Stimulated activated CD8-positive, alpha-beta memory T cell treated with anti-CD3 and anti-CD28 coated beads, Interleukin-4, amount 100 ng/mL, for 48 hours (primary cell): ENCODE results near the gene PCNT.

Experiments
- DNase-seq: peaks from one replicate; pipeline ENCODE4 v3.0.0-alpha.2; 2020

Gene PCNT

DNA sequence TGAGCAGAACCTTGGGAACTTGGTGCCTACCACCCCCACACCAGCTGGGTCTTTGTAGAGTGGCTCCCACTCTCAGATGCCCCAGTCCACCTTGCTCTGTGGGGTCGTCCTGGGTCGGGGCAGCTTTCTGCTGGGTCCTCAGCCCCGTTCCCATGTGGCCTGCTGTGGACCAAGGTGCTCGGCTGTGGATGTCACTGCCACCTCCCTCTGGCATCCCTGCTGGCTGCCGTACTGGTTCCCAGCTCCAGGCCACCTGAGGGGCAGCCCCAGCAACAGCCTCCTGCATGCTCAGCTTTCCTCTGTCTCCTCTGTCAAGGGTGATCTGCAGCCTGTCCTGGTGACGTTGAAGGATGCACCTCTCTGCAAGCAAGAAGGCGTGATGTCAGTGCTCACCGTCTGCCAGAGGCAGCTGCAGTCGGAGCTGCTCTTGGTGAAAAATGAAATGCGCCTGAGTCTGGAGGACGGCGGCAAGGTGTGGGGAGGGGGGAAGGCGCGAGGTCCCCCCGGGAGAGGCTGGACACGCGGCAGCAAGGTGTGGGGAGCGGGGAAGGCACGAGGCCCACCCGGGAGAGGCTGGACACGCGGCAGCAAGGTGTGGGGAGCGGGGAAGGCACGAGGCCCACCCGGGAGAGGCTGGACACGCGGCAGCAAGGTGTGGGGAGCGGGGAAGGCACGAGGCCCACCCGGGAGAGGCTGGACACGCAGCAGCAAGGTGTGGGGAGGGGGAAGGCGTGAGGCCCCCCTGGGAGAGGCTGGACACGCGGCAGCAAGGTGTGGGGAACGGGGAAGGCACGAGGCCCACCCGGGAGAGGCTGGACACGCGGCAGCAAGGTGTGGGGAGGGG lies 88.8 kb downstream of the PCNT start:
- no peak for DNase-seq

DNA sequence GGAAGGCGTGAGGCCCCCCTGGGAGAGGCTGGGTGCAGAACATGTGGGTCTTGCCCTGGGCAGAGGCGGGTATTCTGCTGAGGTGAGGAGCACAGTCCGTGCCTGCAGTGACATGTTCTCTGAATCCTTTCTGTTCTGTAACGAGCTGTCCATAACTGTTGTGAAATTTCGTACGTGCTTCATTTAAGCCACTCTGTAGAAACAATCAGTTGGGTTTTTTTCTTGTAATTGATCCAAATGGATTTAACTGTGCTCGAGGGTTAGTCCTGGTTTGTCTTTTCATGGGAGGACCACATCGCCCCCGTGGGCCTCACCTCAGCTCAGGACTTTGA lies 89.4 kb downstream of the PCNT start:
- no peak for DNase-seq

DNA sequence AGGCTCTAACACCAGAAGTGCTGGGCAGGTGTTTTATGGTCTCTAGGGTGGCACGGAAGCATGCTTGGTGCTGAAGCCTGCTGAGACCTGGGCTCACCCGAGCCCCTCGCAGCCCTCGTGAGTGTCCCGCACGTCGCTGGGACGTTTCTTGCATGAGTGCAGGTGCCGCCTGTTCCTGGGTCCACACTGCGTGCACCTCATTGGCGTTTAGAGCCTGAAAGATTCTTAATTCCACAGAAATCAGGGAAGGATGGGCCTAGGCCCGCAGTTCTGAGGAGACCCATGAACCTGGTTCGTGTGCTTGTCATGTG lies 91.0 kb downstream of the PCNT start:
- no peak for DNase-seq

DNA sequence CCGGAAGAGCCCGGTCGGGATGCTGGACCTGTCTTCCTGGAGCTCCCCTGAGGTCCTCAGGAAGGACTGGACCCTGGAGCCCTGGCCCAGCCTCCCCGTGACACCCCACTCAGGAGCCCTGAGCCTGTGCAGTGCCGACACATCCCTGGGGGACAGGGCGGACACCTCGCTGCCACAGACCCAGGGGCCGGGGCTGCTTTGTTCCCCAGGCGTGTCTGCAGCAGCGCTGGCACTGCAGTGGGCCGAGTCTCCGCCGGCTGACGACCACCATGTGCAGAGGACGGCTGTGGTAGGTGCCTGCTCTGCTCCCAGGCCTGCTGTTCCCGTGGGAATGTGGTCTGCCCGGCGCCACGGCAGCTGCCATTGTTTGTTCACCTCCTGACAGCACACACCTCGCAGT lies 92.6 kb downstream of the PCNT start:
- no peak for DNase-seq

DNA sequence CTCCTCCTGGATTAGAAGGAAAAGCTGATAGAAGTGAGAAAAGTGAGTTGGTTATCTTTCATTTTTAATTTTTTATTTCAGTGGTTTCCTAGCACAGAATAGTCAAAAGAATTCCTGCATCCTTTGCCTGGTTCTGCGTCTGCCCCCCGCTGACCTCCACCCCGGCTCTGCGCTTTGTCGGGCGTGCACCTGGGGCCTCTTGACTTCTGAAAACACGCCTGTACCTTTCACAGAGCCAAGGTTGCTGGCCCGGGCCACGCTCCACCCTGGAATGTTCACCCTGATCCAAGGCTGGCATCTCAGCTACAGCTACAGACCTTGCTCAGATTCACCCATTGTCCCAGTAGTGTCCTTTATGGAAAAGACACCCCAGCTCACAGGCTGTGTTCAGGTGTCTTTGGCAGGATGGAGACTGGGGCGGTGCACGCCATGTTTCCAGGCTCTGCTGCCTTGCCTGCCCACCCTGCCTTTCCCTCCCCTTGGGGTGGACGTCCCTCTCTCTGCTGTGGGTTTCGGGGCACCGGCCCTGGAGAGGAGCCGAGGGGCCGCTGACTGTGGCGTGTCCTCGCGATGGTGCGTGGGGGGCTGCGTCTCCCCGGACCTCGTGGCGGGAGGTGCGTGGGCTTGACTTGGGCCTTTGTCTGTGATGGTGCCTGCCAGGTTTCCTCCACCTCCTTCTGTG lies 94.5 kb downstream of the PCNT start:
- no peak for DNase-seq

DNA sequence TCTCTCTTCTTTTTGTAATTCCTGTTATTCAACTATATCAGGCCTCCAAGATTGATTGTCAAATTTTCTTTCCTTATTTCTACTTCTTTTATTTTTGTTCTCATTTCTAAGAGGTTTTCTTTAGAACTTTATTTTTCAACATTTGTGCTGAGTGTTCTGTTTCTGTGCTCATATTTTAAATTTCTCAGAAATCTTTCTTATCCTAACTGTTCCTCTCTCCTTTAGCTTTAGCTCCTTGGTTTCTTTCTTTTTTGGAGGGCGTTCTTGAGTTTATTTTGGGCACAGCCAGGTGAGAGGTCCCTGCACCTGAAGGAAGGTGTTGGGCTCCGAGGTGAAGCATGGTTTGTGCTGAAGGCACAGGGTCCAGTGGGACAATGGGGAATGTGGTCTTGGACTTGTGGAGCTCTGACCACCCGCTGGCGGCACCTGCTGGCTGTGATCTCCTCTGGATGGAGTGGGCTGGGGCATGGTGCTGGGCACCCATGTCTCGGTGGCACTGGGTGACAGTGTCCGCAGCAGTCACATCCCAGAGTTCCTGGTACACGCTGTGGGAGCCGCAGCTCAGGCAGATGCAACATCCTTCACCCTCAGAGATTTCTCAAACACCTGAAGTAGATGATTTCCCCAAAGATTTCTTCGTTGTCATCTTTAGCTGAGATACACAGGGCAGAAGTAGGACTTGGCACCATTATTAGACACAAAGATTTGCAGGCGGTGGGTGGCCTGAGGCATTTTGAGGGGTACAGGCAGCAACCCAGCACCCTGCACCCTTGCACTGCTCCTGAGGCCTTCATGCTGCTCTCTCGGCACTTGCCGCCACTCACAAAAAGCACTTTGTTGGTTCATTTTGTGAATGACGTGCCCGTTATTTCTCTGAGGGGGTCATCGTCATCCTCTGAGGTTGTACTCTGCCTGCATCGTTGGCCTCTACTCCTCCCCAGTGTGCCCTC lies 96.6 kb downstream of the PCNT start:
- DNase-seq = no peak

DNA sequence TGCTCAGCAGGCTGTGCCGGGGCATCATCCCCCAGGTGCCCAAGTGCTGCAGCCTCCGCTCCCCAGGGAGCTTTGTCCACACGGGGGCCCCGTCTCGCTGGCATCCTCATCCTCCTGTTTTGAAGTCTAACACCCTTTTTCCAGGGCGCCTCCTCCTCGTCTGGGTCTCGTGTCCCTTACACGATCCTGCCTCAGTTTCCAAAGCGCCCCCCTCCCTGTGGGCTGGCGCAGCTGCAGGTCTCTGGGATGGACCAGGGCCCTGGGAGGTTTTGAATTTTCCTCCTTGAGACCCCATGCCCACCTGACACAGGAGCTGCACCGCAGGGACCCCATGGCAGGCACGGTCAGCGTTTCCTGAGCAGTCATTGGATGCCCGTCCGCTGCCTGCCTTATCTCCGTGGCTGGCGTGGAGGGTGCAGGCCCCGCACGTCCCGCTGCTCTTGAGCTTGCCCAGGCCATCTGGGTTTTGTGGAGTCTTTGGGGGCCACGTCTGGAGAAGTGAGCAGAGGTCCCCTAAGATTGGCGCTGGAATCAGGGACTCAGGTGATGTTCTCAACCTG lies 97.3 kb downstream of the PCNT start:
- no peak for DNase-seq

DNA sequence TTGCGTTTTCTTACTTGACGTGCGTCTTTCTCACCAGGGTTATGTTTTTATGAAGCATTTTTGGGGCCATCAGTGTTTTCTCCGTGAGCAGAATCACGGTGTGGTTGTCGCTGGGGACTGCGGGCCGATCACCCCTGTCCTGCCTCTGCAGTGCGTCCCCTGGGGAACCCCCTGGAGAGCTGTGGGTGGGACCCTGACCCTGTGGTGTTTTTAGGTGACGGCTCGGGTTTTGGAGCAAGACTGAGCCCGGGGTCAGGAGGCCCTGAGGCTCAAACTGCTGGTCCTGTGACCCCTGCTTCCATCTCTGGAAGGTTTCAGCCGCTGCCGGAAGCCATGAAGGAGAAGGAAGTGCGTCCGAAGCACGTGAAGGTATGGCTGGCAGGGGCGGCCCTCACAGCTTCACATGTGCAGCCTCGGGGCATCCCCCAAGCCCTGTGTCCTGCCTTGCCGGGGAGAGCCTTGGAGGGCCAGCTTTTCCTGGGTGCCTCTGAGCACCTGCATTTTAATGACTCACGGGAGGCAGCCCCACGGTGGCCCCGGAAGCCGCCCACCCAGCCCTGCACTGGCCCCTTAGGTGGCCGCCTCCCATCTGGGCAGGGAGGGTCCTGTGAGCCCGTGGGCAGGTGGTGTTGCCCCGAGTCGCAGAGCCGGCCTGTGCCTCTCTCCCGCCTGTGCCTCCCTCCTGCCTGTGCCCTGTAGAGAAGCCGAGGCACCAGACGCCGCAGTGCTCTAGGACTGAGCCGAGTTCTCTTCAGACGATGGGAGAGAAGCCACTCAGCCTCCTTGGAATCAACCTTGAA lies 98.0 kb downstream of the PCNT start:
- no peak for DNase-seq

DNA sequence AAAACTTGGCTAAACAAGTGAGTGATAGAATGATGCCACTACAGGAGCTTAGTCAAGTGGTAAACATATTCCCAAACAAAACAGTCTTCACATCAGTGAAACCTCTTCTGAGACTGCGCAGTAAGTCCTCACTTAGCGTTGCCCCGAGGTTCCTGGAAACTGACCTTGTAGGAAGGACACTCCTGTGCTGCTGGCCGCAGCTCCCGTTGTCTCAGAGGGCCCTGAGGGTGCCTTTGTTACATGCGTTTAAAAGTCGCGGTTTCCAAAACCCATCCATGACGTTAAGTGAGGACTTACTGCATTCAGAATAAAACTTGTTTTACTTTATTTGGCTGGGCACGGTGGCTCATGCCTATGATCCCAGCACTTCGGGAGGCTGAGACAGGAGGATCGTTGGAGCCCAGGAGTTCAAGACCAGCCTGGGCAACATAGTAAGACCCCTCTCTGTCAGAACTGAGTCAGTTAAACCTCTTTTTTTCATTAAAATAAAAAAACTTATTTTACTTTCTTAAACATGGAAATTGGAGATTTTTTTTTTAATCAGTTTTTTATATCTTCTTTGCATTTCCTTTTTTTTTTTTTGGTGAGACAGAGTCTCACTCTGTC lies 98.8 kb downstream of the PCNT start:
- DNase-seq = no peak

DNA sequence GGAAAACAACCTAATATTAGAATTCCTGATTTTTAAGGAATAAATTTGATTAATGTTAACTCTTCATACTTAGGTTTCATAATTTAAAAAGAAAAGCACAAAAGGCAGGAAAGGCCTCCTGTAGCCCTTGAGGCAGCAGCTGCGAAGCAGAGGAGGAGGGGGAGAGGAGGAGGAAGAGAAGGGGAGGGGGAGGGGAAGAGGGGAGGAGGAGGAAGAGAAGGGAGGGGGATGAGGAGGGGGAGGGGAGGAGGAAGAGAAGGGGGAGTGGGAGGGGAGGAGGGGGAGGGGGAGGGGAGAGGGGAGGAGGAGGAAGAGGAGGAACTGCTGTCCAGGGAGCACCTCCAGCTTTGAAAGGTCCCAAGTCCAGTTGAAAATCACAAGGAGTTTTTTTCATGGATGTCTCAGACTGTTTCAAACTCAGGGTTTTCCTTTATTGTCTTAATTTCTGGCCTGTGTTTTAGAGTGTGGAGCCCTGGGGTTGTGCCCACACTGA lies 99.6 kb downstream of the PCNT start:
- no peak for DNase-seq

DNA sequence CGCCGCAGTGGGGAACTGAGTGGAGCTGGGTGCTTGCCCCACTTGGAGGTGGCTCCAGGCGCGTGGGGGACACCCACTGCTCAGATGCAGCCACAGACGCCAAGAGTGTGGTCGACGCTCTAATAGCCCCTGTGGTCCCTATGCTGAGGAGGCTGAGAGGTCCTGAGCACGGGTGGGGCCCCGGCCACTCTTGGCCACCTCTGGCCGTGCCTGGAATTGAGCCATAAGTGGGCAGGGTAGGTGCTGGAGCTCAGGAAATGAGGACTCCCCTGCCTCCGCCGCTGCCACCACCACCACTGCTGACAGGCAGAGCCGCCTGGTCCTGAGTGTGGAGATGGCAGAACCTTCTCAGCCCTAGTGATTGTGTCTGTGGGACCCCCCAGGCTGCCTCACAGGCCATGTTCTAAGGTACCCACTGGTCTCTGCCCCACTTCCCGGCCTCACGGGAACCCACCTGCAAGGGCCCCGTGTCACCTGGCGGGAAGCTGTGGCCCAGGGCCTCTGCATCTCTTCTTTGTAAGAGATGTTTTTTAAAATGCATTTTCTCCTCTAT lies 100.2 kb downstream of the PCNT start:
- peak; percentile 51 for DNase-seq

DNA sequence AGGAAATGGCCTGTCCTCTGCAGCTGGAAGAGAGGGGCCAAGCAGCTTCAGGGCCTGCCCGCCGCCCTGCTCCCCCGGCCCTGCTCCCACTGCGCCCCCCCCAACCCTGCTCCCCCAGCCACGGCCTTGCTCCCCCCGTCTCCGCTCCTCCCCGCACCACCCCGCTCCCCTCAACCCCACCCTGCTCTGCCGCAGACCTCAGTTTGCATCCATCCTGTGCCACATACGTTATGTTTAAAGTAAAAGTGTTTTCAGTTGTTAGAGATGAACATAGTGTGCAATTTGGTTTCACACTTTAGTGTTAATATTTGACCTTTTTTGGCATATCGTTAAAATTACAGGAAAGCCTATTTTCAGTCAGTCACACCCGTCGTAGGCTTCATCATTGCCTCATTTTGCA lies 100.7 kb downstream of the PCNT start:
- peak; percentile 37 for DNase-seq

DNA sequence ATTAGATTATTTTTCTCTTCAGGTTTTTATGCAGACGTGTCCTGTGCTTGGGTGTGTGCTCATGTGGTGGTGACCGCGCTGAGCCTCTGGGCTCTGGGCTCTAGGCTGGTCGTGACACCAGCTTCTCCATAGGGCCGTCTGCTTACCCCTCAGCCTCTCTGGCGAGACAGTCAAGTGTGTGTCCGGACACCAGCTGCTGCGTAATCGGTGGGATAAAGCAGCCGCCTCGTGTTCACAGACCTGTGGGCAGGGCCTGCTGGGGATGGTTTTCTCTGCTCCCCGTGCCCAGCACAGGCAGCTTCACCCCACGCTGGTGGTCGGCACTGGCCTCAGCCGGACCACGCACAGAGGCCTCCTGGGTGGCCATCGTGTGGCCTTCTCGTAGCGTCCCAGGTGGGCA lies 101.1 kb downstream of the PCNT start:
- peak; percentile 42 for DNase-seq

DNA sequence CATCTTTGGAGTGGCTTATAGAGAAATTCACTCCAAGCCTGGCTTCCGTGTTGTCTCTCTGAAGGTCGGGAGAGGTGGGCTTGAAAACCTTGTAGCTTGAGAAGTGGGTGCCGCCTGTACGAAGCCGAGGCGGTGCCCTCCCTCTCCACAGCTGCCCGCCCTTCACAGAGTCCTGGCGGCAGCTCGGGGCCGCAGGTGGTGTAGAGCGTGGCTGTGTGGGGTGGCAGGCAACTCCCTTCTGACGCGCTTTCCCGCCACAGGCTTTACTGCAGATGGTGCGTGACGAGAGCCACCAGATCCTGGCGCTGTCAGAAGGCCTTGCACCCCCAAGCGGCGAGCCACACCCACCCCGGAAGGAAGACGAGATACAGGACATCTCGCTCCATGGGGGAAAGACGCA lies 101.6 kb downstream of the PCNT start:
- DNase-seq = peak; percentile 79

DNA sequence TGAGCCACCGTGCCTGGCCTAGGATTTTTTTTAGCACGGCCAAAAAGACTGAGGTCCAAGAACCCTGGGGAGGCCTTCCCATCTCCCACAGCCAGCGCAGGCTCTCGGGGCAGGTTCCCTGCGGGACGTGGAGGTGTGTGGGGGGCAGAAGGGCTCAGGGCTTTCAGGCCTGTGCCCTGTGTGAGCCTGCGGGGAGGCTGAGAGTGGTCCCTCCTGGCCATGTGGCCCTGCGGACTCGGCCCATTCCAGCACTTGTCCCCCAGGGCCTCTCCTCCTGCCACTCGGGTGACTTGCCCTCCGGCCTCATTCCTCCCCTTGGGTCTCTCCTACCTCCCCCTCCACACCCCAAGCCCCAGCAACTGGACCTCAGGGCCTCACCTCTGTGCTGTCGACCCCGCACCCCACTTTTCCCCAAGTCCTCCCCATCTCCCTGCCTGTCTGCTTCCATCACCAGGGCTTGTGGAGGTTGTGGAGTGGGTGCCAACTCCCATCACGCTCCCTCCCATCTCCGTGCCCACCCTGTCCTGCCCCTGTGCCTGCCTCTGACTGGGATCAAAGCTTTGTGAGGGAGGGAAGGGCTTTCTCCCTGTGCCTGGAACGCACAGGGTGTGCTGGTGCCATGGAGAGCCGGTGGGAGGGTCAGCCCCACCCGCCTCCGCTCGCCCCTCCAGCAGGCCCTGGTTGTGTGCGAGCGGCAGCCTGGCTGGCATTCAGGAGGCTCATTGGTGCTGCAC lies 102.5 kb downstream of the PCNT start:
- no peak for DNase-seq

DNA sequence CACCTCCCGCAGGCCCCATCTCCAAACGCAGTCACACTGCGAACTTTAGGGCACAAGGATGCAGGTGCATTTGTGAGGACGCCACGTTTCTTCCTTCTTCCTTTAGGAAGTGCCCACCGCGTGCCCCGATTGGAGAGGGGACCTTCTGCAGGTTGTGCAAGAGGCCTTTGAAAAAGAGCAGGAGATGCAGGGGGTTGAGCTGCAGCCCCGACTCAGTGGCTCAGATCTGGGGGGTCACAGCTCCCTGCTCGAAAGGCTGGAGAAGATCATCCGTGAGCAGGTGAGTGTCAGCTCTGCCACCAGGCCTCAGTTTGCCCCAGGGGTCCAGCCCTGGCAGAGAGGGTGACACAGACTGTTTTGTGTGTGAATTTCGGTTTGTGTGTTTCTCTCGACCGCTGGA lies 103.6 kb downstream of the PCNT start:
- DNase-seq = no peak

DNA sequence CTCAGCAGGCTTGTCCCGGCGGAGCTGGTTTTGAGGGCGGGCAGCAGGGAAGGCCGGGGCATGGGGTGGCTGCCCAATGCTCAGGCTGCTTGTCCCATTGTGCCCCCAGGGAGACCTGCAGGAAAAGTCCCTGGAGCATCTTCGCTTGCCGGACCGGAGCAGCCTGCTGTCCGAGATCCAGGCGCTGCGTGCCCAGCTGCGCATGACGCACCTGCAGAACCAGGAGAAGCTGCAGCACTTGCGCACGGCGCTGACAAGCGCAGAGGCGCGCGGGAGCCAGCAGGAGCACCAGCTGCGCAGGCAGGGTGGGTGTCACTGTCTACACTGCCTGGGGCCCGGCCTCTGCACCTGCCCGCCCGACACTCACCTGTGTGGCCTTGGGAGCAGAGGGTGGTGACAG lies 104.3 kb downstream of the PCNT start:
- no peak for DNase-seq

DNA sequence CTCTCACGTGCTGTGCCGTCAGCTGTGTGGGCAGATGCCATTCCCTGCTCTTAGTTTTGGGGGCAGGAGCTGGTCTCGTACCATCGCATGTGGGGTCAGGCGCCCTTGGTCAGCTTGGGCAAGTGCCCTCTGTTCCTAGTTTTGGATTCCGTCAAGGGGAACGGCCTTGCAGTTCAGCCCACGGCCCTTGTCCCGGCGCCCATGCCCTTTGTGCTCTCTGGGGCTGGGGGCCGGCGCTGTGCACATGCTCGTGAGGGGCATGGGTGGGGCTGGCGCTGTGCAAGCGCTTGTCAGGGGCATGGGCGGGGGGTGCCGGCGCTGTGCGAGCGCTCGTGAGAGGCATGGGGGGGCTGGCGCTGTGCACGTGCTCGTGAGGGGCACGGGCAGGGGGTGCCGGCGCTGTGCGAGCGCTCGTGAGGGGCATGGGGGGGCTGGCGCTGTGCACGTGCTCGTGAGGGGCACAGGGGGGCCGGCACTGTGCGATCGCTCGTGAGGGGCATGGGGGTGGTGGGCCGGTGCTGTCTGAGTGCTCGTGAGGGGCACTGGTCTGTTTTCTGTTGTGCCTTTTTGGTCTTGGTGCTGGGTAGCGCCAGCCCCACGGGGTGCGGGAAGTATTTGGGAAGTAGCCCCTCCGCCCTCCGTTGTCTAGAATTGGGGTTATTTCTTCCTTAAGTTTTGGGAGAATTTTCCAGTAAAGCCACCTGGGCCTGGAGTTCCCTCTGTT lies 105.2 kb downstream of the PCNT start:
- no peak for DNase-seq

DNA sequence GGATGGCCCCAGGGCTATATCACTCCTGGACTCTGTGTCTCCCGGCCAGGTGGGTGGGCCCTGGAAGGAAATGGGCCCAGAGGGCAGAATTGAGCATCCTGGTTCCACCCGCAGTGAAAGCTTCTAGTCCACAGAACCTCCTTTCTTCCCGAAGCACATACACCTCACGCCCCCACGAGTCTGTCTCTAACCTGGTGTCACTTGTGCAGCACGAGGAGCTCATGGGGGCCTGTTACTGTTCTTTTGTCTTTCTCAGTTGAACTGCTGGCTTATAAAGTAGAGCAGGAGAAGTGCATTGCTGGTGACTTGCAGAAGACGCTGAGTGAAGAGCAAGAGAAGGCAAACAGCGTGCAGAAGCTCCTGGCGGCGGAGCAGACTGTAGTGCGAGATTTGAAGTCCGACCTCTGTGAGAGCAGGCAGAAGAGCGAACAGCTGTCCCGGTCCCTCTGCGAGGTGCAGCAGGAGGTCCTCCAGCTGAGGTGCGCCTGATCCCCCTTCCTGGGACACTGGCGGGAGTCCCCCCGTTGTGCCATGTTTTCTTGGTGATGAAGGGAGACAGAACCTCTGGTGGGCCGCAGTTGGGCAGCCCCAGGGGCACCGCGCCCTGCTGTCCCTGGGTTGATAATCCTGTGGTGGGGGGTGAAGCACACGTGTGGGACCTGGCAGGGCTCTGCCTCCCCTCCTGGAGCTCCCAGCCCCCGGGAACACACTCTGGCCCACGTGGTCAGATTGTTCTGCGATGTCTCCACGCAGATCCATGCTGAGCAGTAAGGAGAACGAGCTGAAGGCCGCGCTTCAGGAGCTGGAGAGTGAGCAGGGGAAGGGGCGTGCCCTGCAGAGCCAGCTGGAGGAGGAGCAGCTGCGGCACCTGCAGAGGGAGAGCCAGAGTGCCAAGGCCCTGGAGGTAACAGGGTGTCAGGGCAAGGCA lies 106.1 kb downstream of the PCNT start:
- DNase-seq = no peak
